AG10803 (cell line): ENCODE data around the gene MAPKAPK2.

Experiments
- DNase-seq: peaks from one replicate; pipeline ENCODE4 v3.0.0; 2010; ENCODE audit warnings: low read depth
- H3K4me3 ChIP-seq: 2 replicates; pipeline ENCODE4 v1.5.1; 2011; ENCODE audit warnings: mild to moderate bottlenecking, low read length, control low read depth
- TF ChIP-seq, protein P1 (sequence below): conservative IDR thresholded peaks from 2 replicates; pipeline ENCODE4 v1.5.1; 2011; ENCODE audit warnings: mild to moderate bottlenecking, low read length, control low read depth, inconsistent platforms

Gene MAPKAPK2

DNA sequence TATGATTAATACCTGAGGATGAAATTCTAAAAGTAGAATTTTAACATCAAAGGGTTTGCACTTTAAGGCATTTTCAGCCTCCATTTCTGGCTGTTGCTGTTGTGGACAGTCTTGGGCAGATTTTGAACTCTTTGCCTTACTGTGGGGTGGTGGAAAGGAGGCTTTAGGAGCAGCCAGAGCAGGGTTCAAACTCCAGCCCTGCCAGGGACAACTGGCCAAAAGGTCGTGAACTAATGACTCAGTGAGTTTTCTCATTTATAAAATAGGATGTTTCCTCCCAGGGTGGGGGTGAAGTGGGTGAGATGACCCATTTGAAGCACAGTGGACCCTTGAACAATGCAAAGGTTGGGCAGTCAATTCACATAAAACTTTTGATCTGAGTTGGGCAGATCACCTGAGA lies 36.7 kb downstream of the MAPKAPK2 start:
- H3K4me3 ChIP-seq, result no peak overlapping the region
- no peak for DNase-seq
- TF ChIP-seq, protein P1, sequence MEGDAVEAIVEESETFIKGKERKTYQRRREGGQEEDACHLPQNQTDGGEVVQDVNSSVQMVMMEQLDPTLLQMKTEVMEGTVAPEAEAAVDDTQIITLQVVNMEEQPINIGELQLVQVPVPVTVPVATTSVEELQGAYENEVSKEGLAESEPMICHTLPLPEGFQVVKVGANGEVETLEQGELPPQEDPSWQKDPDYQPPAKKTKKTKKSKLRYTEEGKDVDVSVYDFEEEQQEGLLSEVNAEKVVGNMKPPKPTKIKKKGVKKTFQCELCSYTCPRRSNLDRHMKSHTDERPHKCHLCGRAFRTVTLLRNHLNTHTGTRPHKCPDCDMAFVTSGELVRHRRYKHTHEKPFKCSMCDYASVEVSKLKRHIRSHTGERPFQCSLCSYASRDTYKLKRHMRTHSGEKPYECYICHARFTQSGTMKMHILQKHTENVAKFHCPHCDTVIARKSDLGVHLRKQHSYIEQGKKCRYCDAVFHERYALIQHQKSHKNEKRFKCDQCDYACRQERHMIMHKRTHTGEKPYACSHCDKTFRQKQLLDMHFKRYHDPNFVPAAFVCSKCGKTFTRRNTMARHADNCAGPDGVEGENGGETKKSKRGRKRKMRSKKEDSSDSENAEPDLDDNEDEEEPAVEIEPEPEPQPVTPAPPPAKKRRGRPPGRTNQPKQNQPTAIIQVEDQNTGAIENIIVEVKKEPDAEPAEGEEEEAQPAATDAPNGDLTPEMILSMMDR, result no peak

DNA sequence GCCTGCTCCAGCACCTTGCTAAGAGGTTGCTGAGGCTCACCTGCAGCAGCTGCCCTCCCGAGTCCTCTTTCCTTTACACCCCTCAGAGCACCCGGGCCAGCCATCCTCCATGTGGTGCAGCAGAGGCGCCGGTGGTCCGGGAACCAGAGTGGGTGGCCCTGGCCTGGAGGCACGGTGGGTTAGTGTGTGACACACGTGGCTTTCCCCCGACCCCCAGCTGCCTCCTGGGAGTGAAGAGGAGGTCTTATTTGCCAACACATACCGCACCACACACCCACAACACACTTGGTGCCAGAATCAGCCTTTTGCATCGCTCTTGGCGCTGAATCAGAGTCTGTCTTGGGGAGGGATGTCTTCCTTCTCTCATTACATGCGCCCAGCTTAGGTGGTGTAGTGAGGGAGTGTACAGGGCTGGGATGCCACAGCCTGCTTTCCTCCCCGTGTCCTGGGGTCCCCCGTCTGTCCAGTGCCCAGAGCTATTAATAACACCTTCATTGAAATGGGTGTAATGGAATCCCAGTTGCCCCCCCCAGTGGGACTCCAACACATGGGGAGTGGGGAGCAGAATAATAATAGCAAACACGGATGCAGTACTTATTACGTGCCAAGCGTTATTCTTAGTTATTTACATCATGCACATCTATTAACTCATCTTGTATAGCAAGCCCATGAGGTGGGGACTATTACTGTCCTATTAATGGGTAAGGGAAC lies 38.2 kb downstream of the MAPKAPK2 start:
- H3K4me3 ChIP-seq, result no peak overlapping the region
- no peak for DNase-seq
- TF ChIP-seq, protein P1, result no peak

DNA sequence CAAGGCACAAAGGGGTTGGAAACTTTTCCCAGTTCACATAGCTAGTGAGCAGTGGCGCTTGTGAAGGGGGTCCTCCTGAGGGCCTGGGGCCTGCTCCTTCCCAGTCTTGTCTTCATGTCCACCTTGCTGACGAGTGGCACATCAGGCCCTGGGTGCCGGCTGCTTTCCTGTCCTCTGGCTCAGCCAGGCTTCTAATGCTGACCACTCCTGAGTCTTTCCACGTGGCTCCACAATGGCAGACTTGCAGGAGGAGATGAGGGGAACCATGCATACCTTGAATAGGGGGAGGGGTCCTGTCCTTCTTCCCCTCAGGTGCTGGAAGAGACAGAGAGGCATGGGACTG lies 38.7 kb downstream of the MAPKAPK2 start:
- TF ChIP-seq, protein P1, result no peak
- DNase-seq, result no peak
- no peak overlapping the region; the same call in 1 of the 2 replicates for H3K4me3 ChIP-seq

DNA sequence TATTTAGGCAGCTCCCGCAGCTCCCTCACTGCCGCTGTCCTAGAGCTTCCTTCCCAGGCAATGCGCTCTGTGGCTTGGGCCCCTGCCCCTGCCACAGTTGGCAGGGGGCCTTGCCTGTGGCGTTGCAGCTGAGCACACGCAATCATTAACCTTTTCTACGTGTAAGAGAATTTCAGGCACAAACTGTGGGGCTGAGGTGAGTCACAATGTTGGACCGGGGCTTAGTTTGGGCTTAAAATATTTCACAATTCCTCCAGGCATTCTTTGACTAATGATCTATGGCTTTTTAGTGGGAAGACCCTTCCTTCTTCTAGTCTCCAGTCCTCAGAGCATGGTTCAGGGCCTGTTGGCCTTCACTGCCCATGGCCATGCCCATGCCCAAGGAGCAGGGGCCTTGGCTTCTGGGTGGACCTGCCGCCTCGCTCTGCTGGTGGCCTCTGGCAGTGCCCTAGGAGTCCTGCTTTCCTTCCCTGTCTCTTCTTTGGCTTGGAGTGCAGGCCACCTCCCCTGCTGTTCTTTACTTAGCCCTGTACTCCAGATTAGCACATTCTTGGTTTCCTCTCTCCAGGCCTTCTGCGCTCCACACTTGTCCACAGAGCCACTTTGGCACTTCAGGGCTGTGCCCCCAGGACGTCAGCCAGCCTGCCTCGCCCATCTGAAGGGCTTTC lies 39.2 kb downstream of the MAPKAPK2 start:
- no peak overlapping the region for H3K4me3 ChIP-seq
- peak; percentile 85 for DNase-seq
- TF ChIP-seq, protein P1, result peak; percentile 29; the same call in 1 of the 2 replicates

DNA sequence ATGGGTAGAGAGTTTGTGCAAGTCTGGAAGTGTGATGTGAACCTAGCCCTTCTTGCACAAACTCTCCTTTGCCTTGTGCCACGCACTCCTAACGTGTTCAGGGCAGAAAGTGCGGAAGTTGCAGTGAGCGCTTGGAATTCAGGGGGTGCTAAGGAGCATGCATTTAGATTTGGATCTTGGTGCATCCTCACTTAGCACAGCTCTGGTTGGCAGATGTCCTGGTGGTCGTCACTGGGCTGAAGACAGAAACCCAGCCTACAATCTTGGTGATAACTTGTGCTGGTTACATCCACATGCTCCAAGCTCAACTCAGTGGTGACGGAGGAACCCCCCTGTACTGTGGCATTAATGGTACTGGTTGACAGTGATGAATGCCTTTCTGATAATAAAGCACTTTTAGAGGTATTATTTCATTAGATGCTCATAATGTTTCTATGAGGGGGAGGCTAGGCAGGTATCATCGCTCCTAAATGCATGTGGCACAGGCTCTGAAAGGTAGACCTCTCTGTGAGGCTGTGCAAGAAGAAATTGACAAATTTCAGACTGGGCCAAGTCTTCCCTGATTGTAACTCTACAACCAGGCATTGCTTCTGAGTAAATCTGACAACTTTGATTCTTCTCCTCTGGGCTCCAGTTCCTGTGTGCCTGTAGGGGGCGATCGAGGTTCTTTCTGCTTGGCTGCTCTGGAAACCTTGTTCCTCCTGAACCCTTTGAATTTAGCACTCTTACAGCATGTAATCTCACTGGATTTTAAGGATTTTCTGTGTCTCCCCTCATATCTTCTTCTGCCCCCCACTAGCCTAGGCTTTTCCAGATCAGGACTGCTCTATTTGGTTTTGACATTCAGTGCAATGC lies 40.6 kb downstream of the MAPKAPK2 start:
- no peak overlapping the region for H3K4me3 ChIP-seq
- DNase-seq, result peak; percentile 46
- TF ChIP-seq, protein P1, result peak; percentile 80

DNA sequence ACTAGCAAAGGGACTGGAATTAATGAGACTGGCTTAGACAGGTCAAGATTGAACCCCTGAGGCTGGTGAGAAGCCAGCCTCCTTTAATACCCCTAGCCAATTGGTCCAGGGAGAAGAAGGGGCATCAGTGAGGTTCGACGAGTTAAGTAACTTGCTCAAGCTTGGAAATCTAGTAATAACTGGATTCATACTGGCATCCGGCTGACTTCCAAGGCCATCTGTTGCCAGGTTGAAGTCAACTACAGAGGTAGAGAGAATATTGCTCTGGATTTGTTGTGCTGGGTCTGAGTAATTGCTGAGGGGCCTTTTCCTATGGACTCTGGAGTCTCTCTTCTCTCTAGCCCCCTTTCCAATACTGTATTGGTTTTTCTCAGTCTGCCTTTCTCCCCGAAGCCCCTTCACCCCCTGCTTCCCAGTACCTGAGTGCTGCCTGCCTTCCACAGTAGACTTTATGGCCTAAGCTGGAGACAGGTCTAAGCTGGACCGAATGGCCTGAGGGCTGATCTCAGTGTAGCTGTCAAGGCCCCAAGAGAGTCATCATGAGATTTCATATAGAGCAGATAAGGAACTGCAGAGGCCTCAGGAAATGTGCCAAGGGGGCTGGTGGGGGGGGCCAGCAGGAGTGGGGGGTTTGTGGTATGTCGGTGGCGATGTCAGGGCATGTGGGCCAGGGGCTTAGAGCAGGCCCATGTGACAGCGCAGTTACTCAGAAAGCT lies 43.4 kb downstream of the MAPKAPK2 start:
- DNase-seq, result no peak
- TF ChIP-seq, protein P1, result no peak
- H3K4me3 ChIP-seq, result no peak overlapping the region
